Activated CD4-positive, alpha-beta T cell treated with anti-CD3 and anti-CD28 coated beads for 36 hours (primary cell): ENCODE data around the gene MACROD2. TPM values are rescaled to one million over a fixed set of nuclear protein-coding genes. Genes with fewer than 3 reads are reported as not detected.

Experiments
- ATAC-seq: fragments of 200-7000 bp; cut with Tn5 transposase; one replicate; pipeline ENCODE4 v1.10.0; 2021; ENCODE audit warnings: mild to moderate bottlenecking, moderate library complexity
- CTCF ChIA-PET: fragments of 350-600 bp; sonication (Branson Sonifier 250); formaldehyde crosslinking; loops from one replicate; lab custom pipeline; 2021; ENCODE audit warnings: antibody characterized with exemption; lab: Charles Lee
- POLR2A ChIA-PET: fragments of 350-600 bp; sonication (Branson Sonifier 250); formaldehyde crosslinking; loops from one replicate; lab custom pipeline; 2021; ENCODE audit warnings: antibody characterized with exemption, inconsistent platforms; lab: Charles Lee
- DNase-seq: peaks from one replicate; pipeline ENCODE4 v3.0.0-alpha.2; 2020
- H3K27ac Mint-ChIP-seq: one replicate; pipeline ENCODE4 v1.8.0; 2021; ENCODE audit warnings: mixed read lengths
- H3K27me3 Mint-ChIP-seq: one replicate; pipeline ENCODE4 v1.8.0; 2021; ENCODE audit warnings: mixed read lengths
- H3K36me3 Mint-ChIP-seq: one replicate; pipeline ENCODE4 v1.8.0; 2021; ENCODE audit warnings: low read depth, mixed read lengths
- H3K4me1 Mint-ChIP-seq: one replicate; pipeline ENCODE4 v1.8.0; 2021; ENCODE audit warnings: mixed read lengths
- H3K4me3 Mint-ChIP-seq: one replicate; pipeline ENCODE4 v1.8.0; 2021; ENCODE audit warnings: mild to moderate bottlenecking, moderate library complexity, mixed read lengths
- H3K9me3 Mint-ChIP-seq: one replicate; pipeline ENCODE4 v1.8.0; 2021; ENCODE audit warnings: low read depth, mixed read lengths
- intact Hi-C, 2 experiments: fragments of 100-400 bp; cut with DNase I in 1 of 2; cut with micrococcal nuclease in 1 of 2; formaldehyde crosslinking; loops; one replicate each; pipeline versions ENCODE4 v1.14.2 to v1.15.1; 2022 to 2024; cut with DNase I, micrococcal nuclease
- total RNA-seq, 2 experiments: library from RNA; stranded (reverse); gene quantifications; one replicate each; pipeline ENCODE4 v1.2.3, GENCODE V29; 2021

Gene MACROD2
- total RNA-seq, 2 experiments from 2014 or later, result not detected

GRCh38 chr20:14415467-14415866 is 420.2 kb downstream of the MACROD2 start:
- Mint-ChIP-seq H3K4me3 (no peak overlapping the region), H3K9me3 (peaks cover 4% of the 10 kb centered on the region), H3K27me3 (no peaks in the 10 kb centered on the region), H3K27ac (no peak overlapping the region), H3K4me1 (no peaks in the 10 kb centered on the region), H3K36me3 (no peaks in the 10 kb centered on the region)
- no peak for DNase-seq
- intact Hi-C loops, result loop anchor here in 1 of 2 experiments (5.0 kb wide), 1 partner anchor 48 kb away; no protein-coding TSS in a partner anchor
- CTCF ChIA-PET, result no interaction called here
- no peak for ATAC-seq
- POLR2A ChIA-PET, result no interaction called here

- Mint-ChIP-seq H3K9me3 (peaks cover 9% of the 10 kb centered on the region), H3K4me1 (no peaks in the 10 kb centered on the region), H3K27me3 (no peaks in the 10 kb centered on the region), H3K4me3 (no peak overlapping the region), H3K36me3 (no peaks in the 10 kb centered on the region), H3K27ac (no peak overlapping the region)
- ATAC-seq (no peak), DNase-seq (no peak)
- intact Hi-C loops, result loop anchor here in 1 of 2 experiments (5.0 kb wide), 1 partner anchor 51 kb away; no protein-coding TSS in a partner anchor
- ChIA-PET POLR2A (no interaction called here), CTCF (no interaction called here)
Measured at GRCh38 chr20:14418376-14418775, 423.1 kb downstream of the MACROD2 start.

- Mint-ChIP-seq H3K27me3 (no peaks in the 10 kb centered on the region), H3K36me3 (no peaks in the 10 kb centered on the region), H3K4me3 (no peak overlapping the region), H3K4me1 (no peaks in the 10 kb centered on the region), H3K27ac (no peak overlapping the region), H3K9me3 (peaks cover 7% of the 10 kb centered on the region)
- ChIA-PET CTCF (interaction anchor here (0.7 kb wide), 1 partner anchor 773 kb away, joined by 3 read pairs; no protein-coding TSS in a partner anchor), POLR2A (no interaction called here)
- ATAC-seq (no peak), DNase-seq (no peak)
- intact Hi-C loops, result no loop called here
Measured at GRCh38 chr20:14422892-14423291, 427.6 kb downstream of the MACROD2 start.

- intact Hi-C loops, result no loop called here
- H3K4me3 Mint-ChIP-seq, result no peak overlapping the region
- no peak overlapping the region for H3K27ac Mint-ChIP-seq
- ChIA-PET POLR2A (no interaction called here), CTCF (no interaction called here)
- ATAC-seq (no peak), DNase-seq (no peak)
- H3K36me3 Mint-ChIP-seq, result no peaks in the 10 kb centered on the region
- no peaks in the 10 kb centered on the region for H3K4me1 Mint-ChIP-seq
- H3K27me3 Mint-ChIP-seq, result no peaks in the 10 kb centered on the region
- H3K9me3 Mint-ChIP-seq, result peaks cover 5% of the 10 kb centered on the region
Measured at GRCh38 chr20:14431568-14431967, 436.3 kb downstream of the MACROD2 start.

GRCh38 chr20:14432085-14432484 is 436.8 kb downstream of the MACROD2 start:
- Mint-ChIP-seq H3K4me1 (no peaks in the 10 kb centered on the region), H3K36me3 (no peaks in the 10 kb centered on the region), H3K27me3 (no peaks in the 10 kb centered on the region), H3K4me3 (no peak overlapping the region), H3K9me3 (peaks cover 4% of the 10 kb centered on the region), H3K27ac (no peak overlapping the region)
- DNase-seq, result no peak
- intact Hi-C loops, result no loop called here
- POLR2A ChIA-PET, result no interaction called here
- ATAC-seq, result no peak
- CTCF ChIA-PET, result no interaction called here

- Mint-ChIP-seq H3K4me3 (no peak overlapping the region), H3K36me3 (no peaks in the 10 kb centered on the region), H3K27me3 (no peaks in the 10 kb centered on the region), H3K4me1 (no peaks in the 10 kb centered on the region), H3K27ac (no peak overlapping the region), H3K9me3 (peaks cover 3% of the 10 kb centered on the region)
- DNase-seq (no peak), ATAC-seq (no peak)
- CTCF ChIA-PET, result no interaction called here
- POLR2A ChIA-PET, result no interaction called here
- intact Hi-C loops, result no loop called here
Measured at GRCh38 chr20:14432597-14432996, 437.3 kb downstream of the MACROD2 start.

- Mint-ChIP-seq H3K27ac (no peak overlapping the region), H3K27me3 (no peaks in the 10 kb centered on the region), H3K9me3 (peaks cover 3% of the 10 kb centered on the region), H3K4me1 (no peaks in the 10 kb centered on the region), H3K36me3 (no peaks in the 10 kb centered on the region), H3K4me3 (no peak overlapping the region)
- ChIA-PET POLR2A (no interaction called here), CTCF (no interaction called here)
- intact Hi-C loops, result no loop called here
- no peak for ATAC-seq
- no peak for DNase-seq
Measured at GRCh38 chr20:14434384-14435136, 439.2 kb downstream of the MACROD2 start.

GRCh38 chr20:14441201-14441600 is 445.9 kb downstream of the MACROD2 start:
- ChIA-PET CTCF (no interaction called here), POLR2A (no interaction called here)
- Mint-ChIP-seq H3K36me3 (no peaks in the 10 kb centered on the region), H3K27me3 (no peaks in the 10 kb centered on the region), H3K4me3 (no peak overlapping the region), H3K9me3 (peaks cover 10% of the 10 kb centered on the region), H3K4me1 (no peaks in the 10 kb centered on the region), H3K27ac (no peak overlapping the region)
- intact Hi-C loops, result no loop called here
- ATAC-seq (no peak), DNase-seq (no peak)

- no peak for DNase-seq
- H3K4me1 Mint-ChIP-seq, result no peaks in the 10 kb centered on the region
- H3K9me3 Mint-ChIP-seq, result peaks cover 14% of the 10 kb centered on the region
- H3K36me3 Mint-ChIP-seq, result no peaks in the 10 kb centered on the region
- no peaks in the 10 kb centered on the region for H3K27me3 Mint-ChIP-seq
- no peak overlapping the region for H3K4me3 Mint-ChIP-seq
- intact Hi-C loops, result no loop called here
- CTCF ChIA-PET, result no interaction called here
- no peak overlapping the region for H3K27ac Mint-ChIP-seq
- ATAC-seq, result no peak
- POLR2A ChIA-PET, result no interaction called here
Measured at GRCh38 chr20:14444106-14444505, 448.8 kb downstream of the MACROD2 start.

GRCh38 chr20:14445310-14445709 is 450.0 kb downstream of the MACROD2 start:
- Mint-ChIP-seq H3K36me3 (no peaks in the 10 kb centered on the region), H3K9me3 (peaks cover 16% of the 10 kb centered on the region), H3K4me3 (no peak overlapping the region), H3K4me1 (no peaks in the 10 kb centered on the region), H3K27ac (no peak overlapping the region), H3K27me3 (no peaks in the 10 kb centered on the region)
- ChIA-PET CTCF (no interaction called here), POLR2A (no interaction called here)
- DNase-seq, result no peak
- ATAC-seq, result no peak
- intact Hi-C loops, result no loop called here

- no peak for DNase-seq
- intact Hi-C loops, result no loop called here
- no peaks in the 10 kb centered on the region for H3K4me1 Mint-ChIP-seq
- H3K9me3 Mint-ChIP-seq, result peaks cover 20% of the 10 kb centered on the region
- POLR2A ChIA-PET, result no interaction called here
- H3K4me3 Mint-ChIP-seq, result no peak overlapping the region
- CTCF ChIA-PET, result no interaction called here
- no peaks in the 10 kb centered on the region for H3K36me3 Mint-ChIP-seq
- H3K27me3 Mint-ChIP-seq, result no peaks in the 10 kb centered on the region
- no peak for ATAC-seq
- H3K27ac Mint-ChIP-seq, result no peak overlapping the region
Measured at GRCh38 chr20:14445902-14446301, 450.6 kb downstream of the MACROD2 start.

GRCh38 chr20:14446446-14446845 is 451.1 kb downstream of the MACROD2 start:
- DNase-seq (no peak), ATAC-seq (no peak)
- peaks cover 20% of the 10 kb centered on the region for H3K9me3 Mint-ChIP-seq
- ChIA-PET CTCF (no interaction called here), POLR2A (no interaction called here)
- no peaks in the 10 kb centered on the region for H3K4me1 Mint-ChIP-seq
- intact Hi-C loops, result no loop called here
- no peak overlapping the region for H3K27ac Mint-ChIP-seq
- H3K4me3 Mint-ChIP-seq, result no peak overlapping the region
- H3K27me3 Mint-ChIP-seq, result no peaks in the 10 kb centered on the region
- H3K36me3 Mint-ChIP-seq, result no peaks in the 10 kb centered on the region
